Coronary artery (tissue), 2 donors: ENCODE measurements around the gene WDR17.
A peak's percentile ranks its signal among the peaks of the same experiment; 100 is the strongest.

Experiments used
- DNase-seq: peaks from one replicate; pipeline ENCODE4 v3.0.0-alpha.2; 2017; ENCODE audit warnings: low spot score
- H3K27ac ChIP-seq, 2 donors: fragments of 200-600 bp; sonication (generic); one replicate each; pipeline ENCODE4 v1.5.1; 2016 to 2019
- H3K4me3 ChIP-seq: fragments of 200-600 bp; sonication (generic); 2 replicates; pipeline ENCODE4 v1.5.1; 2016; ENCODE audit warnings: mild to moderate bottlenecking, moderate library complexity
- TF ChIP-seq, protein P1 (sequence below): fragments of 200-600 bp; sonication (generic); IDR thresholded peaks from one replicate; pipeline ENCODE4 v1.5.1; 2019; ENCODE audit warnings: antibody characterized with exemption

The WDR17 gene

DNA sequence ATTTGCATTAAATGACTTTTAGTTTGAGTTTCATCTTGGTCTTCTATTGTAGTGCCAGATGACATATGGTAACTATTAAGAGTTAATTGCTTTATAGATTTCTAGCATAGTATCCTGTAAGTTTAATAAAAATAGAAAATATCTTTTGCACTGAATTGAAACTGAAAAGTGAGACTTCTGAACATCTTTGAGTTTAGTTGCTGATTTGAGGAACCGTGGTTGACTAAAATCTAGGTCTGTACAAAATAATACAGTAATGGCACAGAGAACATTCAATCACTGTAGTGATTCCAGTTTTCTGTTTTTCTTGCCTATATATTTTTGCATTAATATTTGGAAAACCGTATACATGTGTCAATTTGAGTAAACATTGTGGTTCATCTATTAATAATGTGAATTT, 69.0 kb downstream of the WDR17 start:
- TF ChIP-seq, protein P1, sequence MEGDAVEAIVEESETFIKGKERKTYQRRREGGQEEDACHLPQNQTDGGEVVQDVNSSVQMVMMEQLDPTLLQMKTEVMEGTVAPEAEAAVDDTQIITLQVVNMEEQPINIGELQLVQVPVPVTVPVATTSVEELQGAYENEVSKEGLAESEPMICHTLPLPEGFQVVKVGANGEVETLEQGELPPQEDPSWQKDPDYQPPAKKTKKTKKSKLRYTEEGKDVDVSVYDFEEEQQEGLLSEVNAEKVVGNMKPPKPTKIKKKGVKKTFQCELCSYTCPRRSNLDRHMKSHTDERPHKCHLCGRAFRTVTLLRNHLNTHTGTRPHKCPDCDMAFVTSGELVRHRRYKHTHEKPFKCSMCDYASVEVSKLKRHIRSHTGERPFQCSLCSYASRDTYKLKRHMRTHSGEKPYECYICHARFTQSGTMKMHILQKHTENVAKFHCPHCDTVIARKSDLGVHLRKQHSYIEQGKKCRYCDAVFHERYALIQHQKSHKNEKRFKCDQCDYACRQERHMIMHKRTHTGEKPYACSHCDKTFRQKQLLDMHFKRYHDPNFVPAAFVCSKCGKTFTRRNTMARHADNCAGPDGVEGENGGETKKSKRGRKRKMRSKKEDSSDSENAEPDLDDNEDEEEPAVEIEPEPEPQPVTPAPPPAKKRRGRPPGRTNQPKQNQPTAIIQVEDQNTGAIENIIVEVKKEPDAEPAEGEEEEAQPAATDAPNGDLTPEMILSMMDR = no peak
- no peak overlapping the region for H3K27ac ChIP-seq
- no peak for DNase-seq
- no peak overlapping the region for H3K4me3 ChIP-seq

GRCh38 chr4:176137631-176138030, 72.0 kb downstream of the WDR17 start:
- H3K27ac ChIP-seq = no peak overlapping the region
- TF ChIP-seq, protein P1 = no peak
- DNase-seq = no peak
- H3K4me3 ChIP-seq = no peak overlapping the region

- TF ChIP-seq, protein P1 = no peak
- H3K27ac ChIP-seq = no peak overlapping the region
- no peak for DNase-seq
- H3K4me3 ChIP-seq = no peak overlapping the region
Measured at GRCh38 chr4:176139518-176139917, 73.9 kb downstream of the WDR17 start.

- Histone ChIP-seq H3K27ac (no peak overlapping the region), H3K4me3 (no peak overlapping the region)
- TF ChIP-seq, protein P1 = no peak
- no peak for DNase-seq
Measured at GRCh38 chr4:176142253-176142652, 76.6 kb downstream of the WDR17 start.

DNA sequence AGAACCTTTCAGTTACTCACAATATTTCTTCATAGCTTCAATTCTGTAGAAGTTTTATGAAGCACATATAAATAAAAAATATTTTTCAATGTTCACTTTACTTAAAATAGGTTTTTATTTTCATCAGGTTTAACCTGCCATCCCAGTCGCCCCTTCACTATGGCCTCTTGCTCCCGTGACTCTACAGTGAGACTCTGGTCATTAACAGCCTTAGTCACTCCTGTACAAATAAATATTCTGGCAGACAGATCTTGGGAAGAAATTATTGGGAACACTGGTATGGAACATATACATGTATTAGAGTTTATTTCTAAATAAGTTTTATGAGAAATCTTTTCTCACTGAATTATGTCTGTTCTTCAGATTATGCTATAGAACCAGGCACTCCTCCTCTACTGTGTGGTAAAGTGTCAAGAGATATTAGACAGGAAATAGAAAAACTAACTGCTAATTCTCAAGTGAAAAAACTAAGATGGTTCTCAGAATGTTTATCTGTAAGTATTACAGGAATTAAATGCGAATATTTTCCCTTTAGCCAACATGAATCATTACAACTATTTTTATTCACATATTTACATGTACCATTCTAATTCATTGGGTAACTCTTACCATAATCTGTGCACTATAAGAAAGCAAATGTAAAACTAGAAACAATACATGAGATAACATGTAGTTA, 84.2 kb downstream of the WDR17 start:
- Histone ChIP-seq H3K4me3 (no peak overlapping the region), H3K27ac (no peak overlapping the region)
- no peak for DNase-seq
- TF ChIP-seq, protein P1 = no peak

DNA sequence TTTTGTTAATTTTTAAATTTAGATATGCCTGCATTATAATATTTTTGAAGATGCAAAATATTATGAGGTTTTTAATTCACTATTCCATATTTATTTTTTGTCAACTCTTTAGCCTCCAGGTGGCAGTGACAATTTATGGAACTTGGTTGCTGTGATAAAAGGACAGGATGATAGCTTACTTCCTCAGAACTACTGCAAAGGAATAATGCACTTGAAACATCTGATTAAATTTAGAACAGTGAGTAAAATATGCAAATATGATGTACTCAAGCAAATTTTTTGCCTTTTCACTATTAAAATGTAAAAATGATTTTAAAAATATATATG, 84.7 kb downstream of the WDR17 start:
- no peak for DNase-seq
- Histone ChIP-seq H3K4me3 (no peak overlapping the region), H3K27ac (no peak overlapping the region)
- TF ChIP-seq, protein P1 = peak; percentile 20

DNA sequence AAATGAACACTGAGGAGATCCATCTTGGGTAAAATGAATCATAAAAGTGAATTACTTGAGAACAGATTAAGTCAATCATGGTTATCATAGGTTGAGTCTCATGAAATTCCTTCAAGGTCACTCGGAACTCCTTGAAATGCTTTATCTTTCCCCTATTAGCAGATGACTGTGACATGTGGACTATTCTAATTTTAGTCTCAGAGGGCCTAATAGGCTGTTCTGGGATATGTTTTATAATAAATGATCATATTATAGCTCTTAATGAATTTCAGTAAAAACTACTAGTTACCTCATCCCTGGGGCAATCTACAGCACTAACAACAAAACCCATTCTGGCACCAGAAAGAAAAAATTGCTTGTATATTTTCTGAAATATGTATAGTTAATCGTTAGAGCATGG, 85.1 kb downstream of the WDR17 start:
- H3K4me3 ChIP-seq = no peak overlapping the region
- H3K27ac ChIP-seq = no peak overlapping the region
- DNase-seq = no peak
- TF ChIP-seq, protein P1 = no peak
